SK-N-SH (cell line): Measurements from ENCODE around the gene SPTBN1. TPM values are rescaled to one million over a fixed set of nuclear protein-coding genes. Genes with fewer than 3 reads are reported as not detected.

Experiments used
- CTCF ChIA-PET: fragments of 300-600, 350-600 bp; formaldehyde crosslinking; extraction: SDS; loops from one replicate; lab custom pipeline; 2021; lab: Yijun Ruan, JAX
- POLR2A ChIA-PET: fragments of 350-600 bp; sonication (Branson Sonifier 250); formaldehyde crosslinking; extraction: SDS; loops from one replicate; lab custom pipeline; 2020; ENCODE audit warnings: antibody characterized with exemption, inconsistent platforms; lab: Yijun Ruan, JAX
- DNase-seq: peaks from one replicate; pipeline ENCODE4 v3.0.0; 2012
- H2AFZ ChIP-seq: fragments of 200-600 bp; sonication (generic); 2 replicates; pipeline ENCODE4 v1.8.1; 2016; ENCODE audit warnings: antibody characterized with exemption, mild to moderate bottlenecking, low read depth
- H3F3A ChIP-seq: fragments of 200-600 bp; sonication (generic); replicated peaks from 2 replicates; pipeline ENCODE3; 2016; ENCODE audit warnings: antibody characterized with exemption, mild to moderate bottlenecking; ENCODE audit not compliant: insufficient read depth
- H3K27ac ChIP-seq, 2 experiments: fragments of 200-500 bp in 1 of 2; fragments of 200-600 bp in 1 of 2; sonication (Bioruptor generic) in 1 of 2; sonication (generic), shearing (Covaris generic) in 1 of 2; 2 replicates each; pipeline versions ENCODE4 v1.5.1 to v1.6.1; 2014 to 2016; ENCODE audit warnings: low read depth in 2 of 2, inconsistent platforms in 1 of 2, low read length in 1 of 2, mild to moderate bottlenecking in 1 of 2, mixed read lengths in 1 of 2
- H3K27me3 ChIP-seq: fragments of 200-600 bp; sonication (generic), shearing (Covaris generic); 2 replicates; pipeline ENCODE4 v1.6.1; 2016; ENCODE audit warnings: mixed run types; ENCODE audit not compliant: insufficient read depth
- H3K36me3 ChIP-seq, 2 experiments: fragments of 200-500 bp in 1 of 2; fragments of 200-600 bp in 1 of 2; sonication (Bioruptor generic) in 1 of 2; sonication (generic) in 1 of 2; replicated peaks in 1 of 2; 2 replicates each; pipeline versions ENCODE3 to v1.5.1; 2014 to 2016; ENCODE audit warnings: low read length in 1 of 2, mild to moderate bottlenecking in 1 of 2; ENCODE audit not compliant: insufficient read depth in 2 of 2, control insufficient read depth in 1 of 2
- H3K4me1 ChIP-seq, 2 experiments: fragments of 200-500 bp in 1 of 2; fragments of 200-600 bp in 1 of 2; sonication (Bioruptor generic) in 1 of 2; sonication (generic), shearing (Covaris generic) in 1 of 2; 2 replicates each; pipeline versions ENCODE4 v1.5.1 to v1.6.1; 2014 to 2016; ENCODE audit warnings: low read depth in 1 of 2, low read length in 1 of 2, mixed run types in 1 of 2; ENCODE audit not compliant: insufficient read depth in 2 of 2, control insufficient read depth in 1 of 2
- H3K4me2 ChIP-seq: fragments of 200-600 bp; sonication (generic), shearing (Covaris generic); 2 replicates; pipeline ENCODE4 v1.6.1; 2017; ENCODE audit warnings: mixed run types
- H3K4me3 ChIP-seq, 2 experiments: fragments of 200-500 bp in 1 of 2; fragments of 200-600 bp in 1 of 2; sonication (Bioruptor generic) in 1 of 2; sonication (generic), shearing (Covaris generic) in 1 of 2; 2 replicates each; pipeline versions ENCODE4 v1.5.1 to v1.8.1; 2014 to 2016; ENCODE audit warnings: low read depth in 2 of 2, inconsistent platforms in 1 of 2, low read length in 1 of 2, mild to moderate bottlenecking in 1 of 2, mixed read lengths in 1 of 2, moderate library complexity in 1 of 2
- H3K79me2 ChIP-seq: fragments of 200-600 bp; sonication (generic); 2 replicates; pipeline ENCODE4 v1.8.1; 2017; ENCODE audit warnings: mild to moderate bottlenecking; ENCODE audit not compliant: insufficient read depth
- H3K9ac ChIP-seq: fragments of 200-600 bp; sonication (generic); 2 replicates; pipeline ENCODE4 v1.6.1; 2017; ENCODE audit warnings: mixed run types
- H3K9me2 ChIP-seq: fragments of 200-600 bp; sonication (generic); 2 replicates; pipeline ENCODE4 v1.6.1; 2017; ENCODE audit warnings: mixed run types
- H3K9me3 ChIP-seq: fragments of 200-600 bp; sonication (generic); 2 replicates; pipeline ENCODE4 v1.6.1; 2017; ENCODE audit warnings: mixed run types, mild to moderate bottlenecking, moderate library complexity
- H4K20me1 ChIP-seq: fragments of 200-600 bp; sonication (generic); 2 replicates; pipeline ENCODE4 v1.6.1; 2017; ENCODE audit warnings: mild to moderate bottlenecking, mixed run types; ENCODE audit not compliant: insufficient read depth
- CHD2 ChIP-seq: fragments of 150-350 bp; IDR thresholded peaks from 2 replicates; pipeline ENCODE4 v1.6.1; 2018; ENCODE audit warnings: low read length; ENCODE audit not compliant: partially characterized antibody
- EP300 ChIP-seq, 2 experiments: IDR thresholded peaks; 2 replicates each; pipeline versions ENCODE4 v1.4.0 to v1.6.1; 2012; ENCODE audit warnings: borderline replicate concordance in 1 of 2, low read depth in 1 of 2, low read length in 1 of 2
- FOSL2 ChIP-seq: IDR thresholded peaks from 2 replicates; pipeline ENCODE4 v1.4.0; 2012; ENCODE audit warnings: low read depth, mild to moderate bottlenecking, moderate library complexity, borderline replicate concordance
- IRF3 ChIP-seq: fragments of 150-350 bp; IDR thresholded peaks from 2 replicates; pipeline ENCODE4 v1.6.1; 2016; ENCODE audit warnings: mild to moderate bottlenecking, low read depth, low read length
- MEF2A ChIP-seq: IDR thresholded peaks from 2 replicates; pipeline ENCODE4 v1.4.0; 2012; ENCODE audit warnings: low read depth, borderline replicate concordance
- POLR2AphosphoS5 ChIP-seq: IDR thresholded peaks from 2 replicates; pipeline ENCODE4 v1.6.1; 2012; ENCODE audit warnings: low read depth, low read length
- RAD21 ChIP-seq: IDR thresholded peaks from 2 replicates; pipeline ENCODE4 v1.6.1; 2012; ENCODE audit warnings: mild to moderate bottlenecking, low read length
- REST ChIP-seq: IDR thresholded peaks from 2 replicates; pipeline ENCODE4 v1.6.1; 2012; ENCODE audit warnings: mild to moderate bottlenecking, low read depth, low read length, moderate library complexity
- RFX5 ChIP-seq: IDR thresholded peaks from 2 replicates; pipeline ENCODE4 v1.6.1; 2012; ENCODE audit warnings: mild to moderate bottlenecking, improper control_type of control experiment, low read length
- SMC3 ChIP-seq: IDR thresholded peaks from 2 replicates; pipeline ENCODE4 v1.6.1; 2012; ENCODE audit warnings: low read depth, low read length, improper control_type of control experiment
- TCF12 ChIP-seq: IDR thresholded peaks from 2 replicates; pipeline ENCODE4 v1.4.0; 2012
- YY1 ChIP-seq: IDR thresholded peaks from 2 replicates; pipeline ENCODE4 v1.4.0; 2012; ENCODE audit warnings: low read depth, mild to moderate bottlenecking
- WGBS: methylation state at CpG from one replicate; pipeline ENCODE4 v1.1.6; 2017; ENCODE audit warnings: low lambda C conversion rate; 5-methylcytosine and 5-hydroxymethylcytosine counted together
- polyA plus RNA-seq, 3 experiments: library from polyadenylated mRNA; depleted of rRNA; stranded (reverse); fragments of >200 nt; gene quantifications; 2 replicates each; pipeline ENCODE4 v1.2.3, GENCODE V29; 2012
- TF ChIP-seq, protein P1 (sequence below): IDR thresholded peaks from 2 replicates; pipeline ENCODE4 v1.4.0; 2012; ENCODE audit warnings: low read depth
- TF ChIP-seq, protein P2 (sequence below): fragments of 150-350 bp; IDR thresholded peaks from 2 replicates; pipeline ENCODE4 v1.6.1; 2017; ENCODE audit warnings: antibody characterized with exemption, low read length, low read depth, borderline replicate concordance

The SPTBN1 gene
- polyA plus RNA-seq, 1 of the 3 experiments (the other 2 are of a cell fraction): 29.1 TPM

GRCh38 chr2:54602736-54603322 lies 146.7 kb downstream of the SPTBN1 start:
- Histone ChIP-seq H3K4me2 (no peak overlapping the region), H3K4me3 (no peak overlapping the region), H4K20me1 (peaks cover 98% of the 10 kb centered on the region), H3F3A (no peaks in the 10 kb centered on the region), H2AFZ (no peak overlapping the region), H3K9me2 (no peaks in the 10 kb centered on the region), H3K9ac (no peak overlapping the region), H3K79me2 (peaks cover 100% of the 10 kb centered on the region), H3K27me3 (no peaks in the 10 kb centered on the region), H3K27ac (no peak overlapping the region), H3K4me1 (peaks cover 0 to 31% of the 10 kb centered on the region in 2 experiments; a peak in 3 of 4 replicates), H3K9me3 (no peaks in the 10 kb centered on the region), H3K36me3 (peaks cover 6 to 22% of the 10 kb centered on the region in 2 experiments)
- ChIA-PET POLR2A (no interaction called here), CTCF (interaction anchor here (1.2 kb wide), 1 partner anchor 44 kb away, joined by 3 read pairs; no protein-coding TSS in a partner anchor)
- no peak for DNase-seq
- TF ChIP-seq FOSL2 (no peak), POLR2AphosphoS5 (no peak), IRF3 (no peak), TCF12 (no peak), CHD2 (no peak), EP300 (IDR thresholded peaks at IDR 0.05; ENCODE audit: borderline replicate concordance in 1 of 2, low read depth in 1 of 2, low read length in 1 of 2) (no peak), REST (no peak), RAD21 (no peak)
- TF ChIP-seq, protein P1, sequence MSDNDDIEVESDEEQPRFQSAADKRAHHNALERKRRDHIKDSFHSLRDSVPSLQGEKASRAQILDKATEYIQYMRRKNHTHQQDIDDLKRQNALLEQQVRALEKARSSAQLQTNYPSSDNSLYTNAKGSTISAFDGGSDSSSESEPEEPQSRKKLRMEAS: no peak
- WGBS: over 99% methylated on average over 5 of the region's 5 CpGs

DNA sequence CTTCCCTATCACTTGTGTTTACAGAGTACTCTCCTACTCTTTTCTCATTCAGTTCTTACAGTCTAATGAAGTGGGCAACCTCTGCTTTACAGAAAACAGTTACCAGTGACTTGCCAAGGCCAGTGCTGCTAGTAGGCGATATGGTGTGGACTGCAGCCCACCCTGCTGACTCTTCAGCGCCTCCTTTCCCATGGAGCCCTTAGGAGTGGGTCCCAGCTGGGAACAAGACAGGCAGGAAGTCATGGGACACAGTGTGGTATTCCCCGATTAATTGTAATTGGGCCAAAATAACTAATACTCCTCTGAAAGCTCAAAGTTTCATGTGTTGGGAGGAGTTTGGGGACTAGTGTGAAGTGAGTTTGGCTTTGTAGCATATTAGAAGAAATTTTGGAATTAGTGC lies 147.2 kb downstream of the SPTBN1 start:
- no peak for DNase-seq
- H3K4me1 ChIP-seq: peaks cover 0 to 31% of the 10 kb centered on the region in 2 experiments; a peak in 3 of 4 replicates
- H3F3A ChIP-seq: no peaks in the 10 kb centered on the region
- peaks cover 100% of the 10 kb centered on the region for H3K79me2 ChIP-seq
- H3K9me2 ChIP-seq: no peaks in the 10 kb centered on the region
- H3K4me2 ChIP-seq: no peak overlapping the region
- no peaks in the 10 kb centered on the region for H3K9me3 ChIP-seq
- H3K27me3 ChIP-seq: no peaks in the 10 kb centered on the region
- H3K4me3 ChIP-seq: no peak overlapping the region
- peaks cover 98% of the 10 kb centered on the region for H4K20me1 ChIP-seq
- H3K9ac ChIP-seq: no peak overlapping the region
- ChIA-PET POLR2A (no interaction called here), CTCF (interaction anchor here (1.2 kb wide), 1 partner anchor 43 kb away, joined by 3 read pairs; no protein-coding TSS in a partner anchor)
- WGBS: 93% methylated on average over 3 of the region's 3 CpGs
- TF ChIP-seq YY1 (no peak), FOSL2 (no peak), MEF2A (no peak), RAD21 (no peak), RFX5 (no peak), SMC3 (no peak)
- TF ChIP-seq, protein P2, sequence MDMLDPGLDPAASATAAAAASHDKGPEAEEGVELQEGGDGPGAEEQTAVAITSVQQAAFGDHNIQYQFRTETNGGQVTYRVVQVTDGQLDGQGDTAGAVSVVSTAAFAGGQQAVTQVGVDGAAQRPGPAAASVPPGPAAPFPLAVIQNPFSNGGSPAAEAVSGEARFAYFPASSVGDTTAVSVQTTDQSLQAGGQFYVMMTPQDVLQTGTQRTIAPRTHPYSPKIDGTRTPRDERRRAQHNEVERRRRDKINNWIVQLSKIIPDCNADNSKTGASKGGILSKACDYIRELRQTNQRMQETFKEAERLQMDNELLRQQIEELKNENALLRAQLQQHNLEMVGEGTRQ: no peak
- H3K36me3 ChIP-seq: peaks cover 6 to 20% of the 10 kb centered on the region in 2 experiments
- no peak overlapping the region for H2AFZ ChIP-seq
- no peak overlapping the region for H3K27ac ChIP-seq
